GM20000 (cell line): Measurements from ENCODE around the gene PALLD.

Experiments
- DNase-seq: peaks from one replicate; pipeline ENCODE4 v3.0.0; 2012; ENCODE audit warnings: low spot score
- TF ChIP-seq, protein P1 (sequence below): IDR thresholded peaks from 2 replicates; pipeline ENCODE4 v1.5.1; 2012; ENCODE audit warnings: mild to moderate bottlenecking, control low read depth; ENCODE audit errors: extremely low read depth, missing control alignments

The PALLD gene

GRCh38 chr4:168485156-168485910 is 11.5 kb upstream of the PALLD start:
- TF ChIP-seq, protein P1, sequence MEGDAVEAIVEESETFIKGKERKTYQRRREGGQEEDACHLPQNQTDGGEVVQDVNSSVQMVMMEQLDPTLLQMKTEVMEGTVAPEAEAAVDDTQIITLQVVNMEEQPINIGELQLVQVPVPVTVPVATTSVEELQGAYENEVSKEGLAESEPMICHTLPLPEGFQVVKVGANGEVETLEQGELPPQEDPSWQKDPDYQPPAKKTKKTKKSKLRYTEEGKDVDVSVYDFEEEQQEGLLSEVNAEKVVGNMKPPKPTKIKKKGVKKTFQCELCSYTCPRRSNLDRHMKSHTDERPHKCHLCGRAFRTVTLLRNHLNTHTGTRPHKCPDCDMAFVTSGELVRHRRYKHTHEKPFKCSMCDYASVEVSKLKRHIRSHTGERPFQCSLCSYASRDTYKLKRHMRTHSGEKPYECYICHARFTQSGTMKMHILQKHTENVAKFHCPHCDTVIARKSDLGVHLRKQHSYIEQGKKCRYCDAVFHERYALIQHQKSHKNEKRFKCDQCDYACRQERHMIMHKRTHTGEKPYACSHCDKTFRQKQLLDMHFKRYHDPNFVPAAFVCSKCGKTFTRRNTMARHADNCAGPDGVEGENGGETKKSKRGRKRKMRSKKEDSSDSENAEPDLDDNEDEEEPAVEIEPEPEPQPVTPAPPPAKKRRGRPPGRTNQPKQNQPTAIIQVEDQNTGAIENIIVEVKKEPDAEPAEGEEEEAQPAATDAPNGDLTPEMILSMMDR = no peak
- DNase-seq = no peak

DNA sequence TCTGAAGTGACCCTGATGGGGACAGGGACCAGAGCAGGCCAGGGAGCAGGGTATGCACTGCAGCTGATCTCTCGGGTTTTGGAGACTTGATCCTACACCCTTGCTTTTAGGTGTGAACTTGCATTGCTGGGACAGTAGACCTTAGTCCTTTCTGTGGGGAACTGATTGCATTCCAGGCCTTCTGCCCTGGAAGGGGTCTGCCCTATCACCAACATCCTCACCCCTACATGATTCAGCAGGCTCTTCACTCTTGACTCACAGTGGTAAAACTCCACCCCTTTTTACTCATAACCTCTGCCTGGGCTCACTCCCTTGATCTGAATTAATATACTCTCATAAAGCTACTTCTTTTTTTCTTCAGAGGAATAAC is 10.0 kb upstream of the PALLD start:
- TF ChIP-seq, protein P1 = no peak
- DNase-seq = no peak

GRCh38 chr4:168487282-168488035 is 9.4 kb upstream of the PALLD start:
- TF ChIP-seq, protein P1 = no peak
- no peak for DNase-seq

GRCh38 chr4:168488869-168489274 is 8.0 kb upstream of the PALLD start:
- DNase-seq = no peak
- TF ChIP-seq, protein P1 = no peak

- TF ChIP-seq, protein P1 = no peak
- no peak for DNase-seq
These were observed 7.2 kb upstream of the PALLD start for GRCh38 chr4:168489616-168490015.

DNA sequence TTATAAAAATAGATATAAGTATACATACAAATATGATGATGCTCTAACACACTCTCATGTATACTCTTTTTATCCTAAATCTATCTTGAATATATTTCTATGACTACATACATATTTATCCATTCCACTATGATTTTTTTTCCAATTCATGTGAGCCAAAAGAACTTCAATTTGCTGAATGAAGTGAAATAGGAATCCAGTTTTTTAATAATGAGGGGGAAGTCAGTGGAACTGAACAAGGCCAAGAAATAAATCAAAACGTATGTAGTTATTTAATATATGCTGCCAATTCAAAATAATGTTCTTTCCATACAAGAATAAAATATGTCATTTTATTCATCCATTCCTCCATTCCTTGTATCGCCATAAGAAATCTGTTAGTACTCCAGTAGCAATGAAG is 6.1 kb upstream of the PALLD start:
- TF ChIP-seq, protein P1 = no peak
- DNase-seq = no peak

DNA sequence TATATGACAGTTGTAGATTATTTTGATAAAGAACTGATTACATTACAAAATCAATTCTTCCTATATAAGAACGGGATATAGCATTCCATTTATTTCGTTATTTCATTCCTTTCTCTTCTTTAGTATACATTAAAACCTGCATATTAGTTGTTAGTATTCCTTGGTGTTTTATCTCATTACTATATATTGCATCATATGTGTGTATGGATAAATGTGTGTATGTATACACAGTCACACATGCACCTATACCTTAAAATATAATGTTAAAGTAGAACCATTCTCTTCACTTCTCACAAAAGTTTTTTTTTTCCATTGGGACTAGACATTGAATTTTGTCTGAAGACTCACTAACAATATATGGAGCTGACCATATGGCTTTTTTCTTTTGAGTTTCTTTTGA is 5.3 kb upstream of the PALLD start:
- DNase-seq = no peak
- TF ChIP-seq, protein P1 = no peak
